Activated naive CD8-positive, alpha-beta T cell treated with anti-CD3 and anti-CD28 coated beads for 36 hours (primary cell): ENCODE measurements around the gene ARMS2. TPM values are rescaled to one million over a fixed set of nuclear protein-coding genes. Genes with fewer than 3 reads are reported as not detected.

Experiments
- DNase-seq: peaks from one replicate; pipeline ENCODE4 v3.0.0; 2021
- H3K27ac Mint-ChIP-seq: one replicate; pipeline ENCODE4 v1.8.0; 2022; ENCODE audit warnings: mild to moderate bottlenecking, moderate library complexity, mixed read lengths
- H3K27me3 Mint-ChIP-seq: one replicate; pipeline ENCODE4 v1.8.0; 2022; ENCODE audit warnings: mild to moderate bottlenecking, mixed read lengths
- H3K36me3 Mint-ChIP-seq: one replicate; pipeline ENCODE4 v1.8.0; 2021; ENCODE audit warnings: mild to moderate bottlenecking, mixed read lengths
- H3K4me1 Mint-ChIP-seq: one replicate; pipeline ENCODE4 v1.8.0; 2021; ENCODE audit warnings: mixed read lengths
- H3K4me3 Mint-ChIP-seq: one replicate; pipeline ENCODE4 v1.8.0; 2022; ENCODE audit warnings: mild to moderate bottlenecking, moderate library complexity, mixed read lengths
- H3K9me3 Mint-ChIP-seq: one replicate; pipeline ENCODE4 v1.8.0; 2022; ENCODE audit warnings: mixed read lengths
- total RNA-seq, 2 experiments: library from RNA; stranded (reverse); gene quantifications; one replicate each; pipeline ENCODE4 v1.2.3, GENCODE V29; 2021

Gene ARMS2
- total RNA-seq, 2 experiments from 2014 or later = not detected

GRCh38 chr10:122503886-122504609 lies 49.6 kb downstream of the ARMS2 start:
- no peak for DNase-seq
- no peaks in the 10 kb centered on the region for H3K9me3 Mint-ChIP-seq
- H3K27ac Mint-ChIP-seq = no peak overlapping the region
- no peaks in the 10 kb centered on the region for H3K4me1 Mint-ChIP-seq
- no peak overlapping the region for H3K4me3 Mint-ChIP-seq
- no peaks in the 10 kb centered on the region for H3K36me3 Mint-ChIP-seq
- H3K27me3 Mint-ChIP-seq = no peaks in the 10 kb centered on the region

GRCh38 chr10:122504610-122504950 lies 50.1 kb downstream of the ARMS2 start:
- DNase-seq = no peak
- no peaks in the 10 kb centered on the region for H3K9me3 Mint-ChIP-seq
- H3K27me3 Mint-ChIP-seq = no peaks in the 10 kb centered on the region
- no peaks in the 10 kb centered on the region for H3K36me3 Mint-ChIP-seq
- H3K27ac Mint-ChIP-seq = no peak overlapping the region
- H3K4me1 Mint-ChIP-seq = no peaks in the 10 kb centered on the region
- H3K4me3 Mint-ChIP-seq = no peak overlapping the region

GRCh38 chr10:122505011-122505410 lies 50.6 kb downstream of the ARMS2 start:
- Mint-ChIP-seq H3K27me3 (no peaks in the 10 kb centered on the region), H3K27ac (no peak overlapping the region), H3K4me1 (no peaks in the 10 kb centered on the region), H3K9me3 (no peaks in the 10 kb centered on the region), H3K4me3 (no peak overlapping the region), H3K36me3 (no peaks in the 10 kb centered on the region)
- DNase-seq = no peak

GRCh38 chr10:122505885-122506645 lies 51.6 kb downstream of the ARMS2 start:
- Mint-ChIP-seq H3K9me3 (no peaks in the 10 kb centered on the region), H3K27ac (no peak overlapping the region), H3K27me3 (peaks cover 2% of the 10 kb centered on the region), H3K4me3 (no peak overlapping the region), H3K36me3 (no peaks in the 10 kb centered on the region), H3K4me1 (no peaks in the 10 kb centered on the region)
- DNase-seq = no peak

Other genes starting within 250 kb of the ARMS2 start
- not detected for gene BTBD16, start 183.4 kb upstream of the ARMS2 start, total RNA-seq
- 10 to 100 TPM; 17.1 to 18.8 TPM for gene PLEKHA1, start 79.9 kb upstream of the ARMS2 start, total RNA-seq
- gene HTRA1, start 6.9 kb downstream of the ARMS2 start, total RNA-seq = not detected
- gene DMBT1, start 106.1 kb downstream of the ARMS2 start, total RNA-seq = not detected
- gene C10orf120, start 245.2 kb downstream of the ARMS2 start, total RNA-seq = not detected